Thyroid gland (tissue), 4 donors: ENCODE results near the gene VKORC1L1. TPM values are rescaled to one million over a fixed set of nuclear protein-coding genes. Genes with fewer than 3 reads are reported as not detected.

Experiments
- DNase-seq, 2 donors: peaks; one replicate each; pipeline ENCODE4 v3.0.0-alpha.2; 2019
- H3K27ac ChIP-seq, 3 donors: fragments of 200-600 bp; sonication (generic); 1 replicate in 2 of 3; 2 replicates in 1 of 3; pipeline ENCODE4 v1.5.1; 2016 to 2019; ENCODE audit warnings: mild to moderate bottlenecking in 1 of 3, moderate library complexity in 1 of 3
- H3K27me3 ChIP-seq: fragments of 200-600 bp; sonication (generic); one replicate; pipeline ENCODE4 v1.5.1; 2019
- H3K36me3 ChIP-seq, 2 donors: fragments of 200-600 bp; sonication (generic); one replicate each; pipeline ENCODE4 v1.5.1; 2016 to 2019
- H3K4me1 ChIP-seq, 2 donors: fragments of 200-600 bp; sonication (generic); one replicate each; pipeline ENCODE4 v1.5.1; 2017 to 2019
- H3K4me3 ChIP-seq, 3 donors: fragments of 200-600 bp; sonication (generic); replicated peaks in 1 of 3; 1 replicate in 2 of 3; 2 replicates in 1 of 3; pipeline ENCODE4 v1.5.1; 2016; ENCODE audit warnings: mild to moderate bottlenecking in 1 of 3
- H3K9me3 ChIP-seq: fragments of 200-600 bp; sonication (generic); one replicate; pipeline ENCODE4 v1.5.1; 2017
- POLR2A ChIP-seq, 2 donors: fragments of 450-650 bp; IDR thresholded peaks; one replicate each; pipeline ENCODE4 v1.6.1; 2017; ENCODE audit warnings: antibody characterized with exemption in 2 of 2, mild to moderate bottlenecking in 2 of 2, moderate library complexity in 1 of 2
- WGBS, 2 donors: methylation state at CpG; one replicate each; pipeline ENCODE4 v1.1.5; 2017; 5-methylcytosine and 5-hydroxymethylcytosine counted together
- intact Hi-C: fragments of 100-400 bp; cut with DNase I; formaldehyde crosslinking; loops from one replicate; pipeline ENCODE4 v1.15.1; 2023
- total RNA-seq, 4 donors: library from RNA; depleted of rRNA; stranded (reverse); fragments of >200 nt; gene quantifications; one replicate each; pipeline ENCODE4 v1.2.3, GENCODE V29; 2016
- TF ChIP-seq, protein P1 (sequence below), 6 experiments: fragments of 200-600 bp in 3 of 6; fragments of 450-650 bp in 3 of 6; sonication (generic) in 3 of 6; IDR thresholded peaks; one replicate each; pipeline ENCODE4 v1.5.1; 2016 to 2019; ENCODE audit warnings: antibody characterized with exemption in 6 of 6, mild to moderate bottlenecking in 2 of 6, inconsistent platforms in 1 of 6, moderate library complexity in 1 of 6

VKORC1L1 gene
- total RNA-seq, 4 donors from 2014 or later = 13.9 to 21.0 (median 18.2) TPM

DNA sequence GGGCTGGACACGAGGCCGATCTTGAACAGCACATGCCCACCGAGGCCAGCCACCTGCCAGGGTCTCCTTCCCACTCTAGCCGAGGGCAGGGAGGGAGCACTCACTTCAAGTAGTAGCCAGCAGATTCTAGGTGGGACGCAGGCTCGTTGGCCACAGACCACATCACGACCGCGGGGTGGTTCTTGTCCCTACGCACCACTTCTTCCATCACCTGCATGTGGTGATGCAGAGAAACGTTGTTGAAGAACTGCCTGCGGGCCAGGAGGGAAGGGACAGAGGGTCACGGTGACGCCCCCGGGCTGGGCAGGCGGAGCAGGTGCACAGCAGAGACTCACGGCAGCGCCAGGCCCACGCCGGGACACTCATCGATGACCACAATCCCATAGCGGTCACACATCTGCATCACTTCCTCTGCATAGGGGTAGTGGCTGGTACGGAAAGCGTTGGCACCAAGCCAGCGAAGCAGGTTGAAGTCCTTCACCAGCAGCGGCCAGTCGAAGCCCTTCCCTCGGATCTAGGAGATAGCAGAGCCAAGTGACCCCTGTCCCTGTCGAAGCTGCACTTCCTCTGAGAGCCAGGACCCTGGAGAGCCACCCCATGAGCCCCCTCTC lies 101.4 kb downstream of the VKORC1L1 start:
- intact Hi-C loops = no loop called here
- H3K4me1 ChIP-seq = no peaks in the 10 kb centered on the region
- no peak for TF ChIP-seq POLR2A (IDR thresholded peaks at IDR 0.05)
- TF ChIP-seq, protein P1, sequence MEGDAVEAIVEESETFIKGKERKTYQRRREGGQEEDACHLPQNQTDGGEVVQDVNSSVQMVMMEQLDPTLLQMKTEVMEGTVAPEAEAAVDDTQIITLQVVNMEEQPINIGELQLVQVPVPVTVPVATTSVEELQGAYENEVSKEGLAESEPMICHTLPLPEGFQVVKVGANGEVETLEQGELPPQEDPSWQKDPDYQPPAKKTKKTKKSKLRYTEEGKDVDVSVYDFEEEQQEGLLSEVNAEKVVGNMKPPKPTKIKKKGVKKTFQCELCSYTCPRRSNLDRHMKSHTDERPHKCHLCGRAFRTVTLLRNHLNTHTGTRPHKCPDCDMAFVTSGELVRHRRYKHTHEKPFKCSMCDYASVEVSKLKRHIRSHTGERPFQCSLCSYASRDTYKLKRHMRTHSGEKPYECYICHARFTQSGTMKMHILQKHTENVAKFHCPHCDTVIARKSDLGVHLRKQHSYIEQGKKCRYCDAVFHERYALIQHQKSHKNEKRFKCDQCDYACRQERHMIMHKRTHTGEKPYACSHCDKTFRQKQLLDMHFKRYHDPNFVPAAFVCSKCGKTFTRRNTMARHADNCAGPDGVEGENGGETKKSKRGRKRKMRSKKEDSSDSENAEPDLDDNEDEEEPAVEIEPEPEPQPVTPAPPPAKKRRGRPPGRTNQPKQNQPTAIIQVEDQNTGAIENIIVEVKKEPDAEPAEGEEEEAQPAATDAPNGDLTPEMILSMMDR (IDR thresholded peaks at IDR 0.05) = no peak
- DNase-seq = no peak
- H3K27ac ChIP-seq = no peak overlapping the region
- no peaks in the 10 kb centered on the region for H3K9me3 ChIP-seq
- H3K27me3 ChIP-seq = no peaks in the 10 kb centered on the region
- H3K4me3 ChIP-seq = no peak overlapping the region
- peaks cover 43 to 50% of the 10 kb centered on the region in 2 donors for H3K36me3 ChIP-seq
- 95% methylated on average over 17 to 22 of the region's 29 CpGs for WGBS, 2 donors

DNA sequence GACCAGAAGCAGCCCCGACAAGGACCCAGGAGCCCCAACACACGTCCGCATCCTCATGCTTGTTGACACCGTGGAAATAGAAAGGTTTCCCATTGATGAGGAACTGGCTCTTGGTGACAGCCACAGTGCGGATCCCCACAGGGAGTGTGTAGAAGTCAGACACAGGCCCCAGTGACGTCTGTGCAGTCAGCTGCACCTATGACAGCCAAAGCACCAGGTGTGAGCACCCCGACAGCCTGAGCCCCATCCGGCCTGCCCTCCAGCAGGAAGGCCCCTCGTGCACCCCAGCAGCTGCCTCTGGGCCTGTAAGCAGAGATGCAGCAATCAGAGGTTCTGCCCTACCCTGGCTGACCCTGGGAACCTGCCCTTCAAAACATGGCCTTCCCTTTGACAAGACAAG lies 102.0 kb downstream of the VKORC1L1 start:
- H3K36me3 ChIP-seq = peaks cover 37 to 50% of the 10 kb centered on the region in 2 donors
- H3K4me1 ChIP-seq = peaks cover 0 to under 1% of the 10 kb centered on the region in 2 donors

DNA sequence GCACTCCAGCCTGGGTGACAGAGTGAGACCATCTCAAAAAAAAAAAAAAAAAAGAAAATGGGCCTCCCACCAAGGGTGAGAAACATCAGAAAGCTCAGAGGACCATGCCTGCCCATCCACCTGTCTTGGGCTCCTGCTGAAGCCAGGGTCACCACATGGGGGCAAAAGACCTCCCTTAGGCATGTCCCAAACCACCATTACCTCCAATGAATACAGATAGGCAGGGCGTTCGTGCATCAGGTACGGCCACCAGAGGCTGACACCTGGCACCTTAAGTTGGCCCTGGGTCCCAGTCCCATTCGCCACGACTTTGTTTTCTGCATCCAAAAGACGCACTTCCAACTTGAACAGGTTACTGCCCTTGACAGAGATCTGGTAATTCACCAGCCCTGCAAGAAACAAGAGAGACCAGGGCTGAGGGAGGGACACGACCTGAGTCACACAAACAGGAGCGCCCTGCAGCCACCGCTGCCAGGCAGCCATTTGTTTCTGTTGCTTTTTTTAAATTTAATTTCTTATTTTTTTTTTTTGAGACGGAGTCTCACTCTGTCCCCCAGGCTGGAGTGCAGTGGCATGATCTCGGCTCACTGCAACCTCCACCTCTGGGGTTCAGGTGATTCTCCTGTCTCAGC lies 103.1 kb downstream of the VKORC1L1 start:
- no peaks in the 10 kb centered on the region for H3K27me3 ChIP-seq
- peaks cover 6 to 11% of the 10 kb centered on the region in 2 donors for H3K4me1 ChIP-seq
- no peaks in the 10 kb centered on the region for H3K9me3 ChIP-seq
- 92 to 96% methylated on average over 11 of the region's 11 CpGs for WGBS, 2 donors
- intact Hi-C loops = no loop called here
- TF ChIP-seq, protein P1 (IDR thresholded peaks at IDR 0.05) = no peak
- no peak for TF ChIP-seq POLR2A (IDR thresholded peaks at IDR 0.05)
- no peak overlapping the region for H3K27ac ChIP-seq
- no peak for DNase-seq
- no peak overlapping the region for H3K4me3 ChIP-seq
- H3K36me3 ChIP-seq = peaks cover 27 to 41% of the 10 kb centered on the region in 2 donors

More for the DNA sequence above, 102.0 kb downstream of the VKORC1L1 start:
- Histone ChIP-seq H3K27me3 (no peaks in the 10 kb centered on the region), H3K27ac (no peak overlapping the region), H3K9me3 (no peaks in the 10 kb centered on the region), H3K4me3 (no peak overlapping the region)
- intact Hi-C loops = no loop called here
- DNase-seq = no peak
- no peak for TF ChIP-seq POLR2A (IDR thresholded peaks at IDR 0.05)
- TF ChIP-seq, protein P1 (IDR thresholded peaks at IDR 0.05) = no peak
- WGBS, 2 donors = 88 to 91% methylated on average over 7 to 8 of the region's 9 CpGs

DNA sequence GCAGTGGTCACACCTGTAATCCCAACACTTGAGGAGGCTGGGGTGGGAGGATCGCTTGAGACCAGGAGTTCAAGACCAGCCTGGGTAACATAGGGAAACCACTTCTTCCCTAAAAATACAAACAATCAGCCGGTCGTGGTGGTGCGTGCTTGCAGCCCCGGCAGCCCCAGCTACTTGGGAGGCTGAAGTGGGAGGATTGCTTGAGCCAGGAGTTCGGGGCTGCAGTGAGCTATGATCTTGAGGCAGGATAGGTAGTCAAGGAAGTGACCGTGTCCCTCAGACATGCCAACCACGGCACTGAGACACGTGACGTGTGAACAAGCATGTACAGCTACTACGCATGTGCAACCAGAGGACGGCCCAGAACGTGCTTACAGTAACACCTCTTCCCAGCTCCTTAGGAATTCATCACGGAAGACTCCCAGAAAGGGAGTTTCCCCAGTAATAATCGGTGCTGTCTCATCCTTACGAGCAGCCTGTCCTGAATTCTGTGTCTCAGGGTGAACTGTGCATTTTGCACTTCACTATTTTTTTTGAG lies 103.9 kb downstream of the VKORC1L1 start:
- Histone ChIP-seq H3K36me3 (peaks cover 22 to 35% of the 10 kb centered on the region in 2 donors), H3K4me1 (peaks cover 7 to 16% of the 10 kb centered on the region in 2 donors), H3K27me3 (no peaks in the 10 kb centered on the region), H3K27ac (no peak overlapping the region), H3K4me3 (no peak overlapping the region), H3K9me3 (no peaks in the 10 kb centered on the region)
- intact Hi-C loops = no loop called here
- DNase-seq = no peak
- WGBS, 2 donors = 94 to 95% methylated on average over 16 of the region's 16 CpGs
- TF ChIP-seq, protein P1 (IDR thresholded peaks at IDR 0.05) = no peak
- no peak for TF ChIP-seq POLR2A (IDR thresholded peaks at IDR 0.05)
